GM23338 (cell line): Measurements from ENCODE around the gene PHF5A. TPM values are rescaled to one million over a fixed set of nuclear protein-coding genes. Genes with fewer than 3 reads are reported as not detected.

Experiments used
- ATAC-seq: fragments of 200-7000 bp; cut with Tn5 transposase; 3 replicates; pipeline ENCODE4 v1.9.1; 2020
- DNase-seq: peaks from one replicate; pipeline ENCODE4 v3.0.0-alpha.2; 2015; ENCODE audit warnings: low spot score
- H2AFZ ChIP-seq: fragments of 200-600 bp; sonication (generic); 2 replicates; pipeline ENCODE4 v1.8.0; 2016; ENCODE audit warnings: antibody characterized with exemption, mild to moderate bottlenecking, moderate library complexity
- H3F3A ChIP-seq: fragments of 200-600 bp; sonication (generic); replicated peaks from 2 replicates; pipeline ENCODE4 v1.8.0; 2017; ENCODE audit warnings: antibody characterized with exemption, mixed run types, low read depth
- H3K27ac ChIP-seq: fragments of 200-600 bp; sonication (generic); 2 replicates; pipeline ENCODE4 v1.6.1; 2016; ENCODE audit warnings: low read depth
- H3K27me3 ChIP-seq: fragments of 200-600 bp; sonication (generic); 2 replicates; pipeline ENCODE4 v1.8.0; 2016; ENCODE audit warnings: mild to moderate bottlenecking, mixed run types, moderate library complexity; ENCODE audit not compliant: insufficient read depth
- H3K36me3 ChIP-seq: fragments of 200-600 bp; sonication (generic); 2 replicates; pipeline ENCODE4 v1.8.0; 2016; ENCODE audit warnings: mild to moderate bottlenecking; ENCODE audit not compliant: insufficient read depth
- H3K4me1 ChIP-seq: fragments of 200-600 bp; sonication (generic); 2 replicates; pipeline ENCODE4 v1.8.0; 2016; ENCODE audit warnings: mild to moderate bottlenecking, moderate library complexity; ENCODE audit not compliant: insufficient read depth
- H3K4me2 ChIP-seq: fragments of 200-600 bp; sonication (generic); 2 replicates; pipeline ENCODE4 v1.7.1; 2017; ENCODE audit warnings: mixed run types
- H3K4me3 ChIP-seq: fragments of 200-600 bp; sonication (generic); 2 replicates; pipeline ENCODE4 v1.6.1; 2016; ENCODE audit warnings: mixed run types
- H3K79me2 ChIP-seq: fragments of 200-600 bp; sonication (generic); replicated peaks from 2 replicates; pipeline ENCODE4 v1.8.0; 2017; ENCODE audit warnings: mild to moderate bottlenecking; ENCODE audit not compliant: insufficient read depth
- H3K9me2 ChIP-seq: fragments of 200-600 bp; sonication (generic); 2 replicates; pipeline ENCODE4 v1.8.0; 2017; ENCODE audit not compliant: insufficient read depth
- H4K20me1 ChIP-seq: fragments of 200-600 bp; sonication (generic); replicated peaks from 2 replicates; pipeline ENCODE4 v1.8.0; 2017; ENCODE audit warnings: mild to moderate bottlenecking; ENCODE audit not compliant: insufficient read depth
- H3K27ac Mint-ChIP-seq: 2 replicates; pipeline ENCODE4 v1.8.0; 2020; ENCODE audit warnings: inconsistent platforms, mild to moderate bottlenecking, moderate library complexity, mixed read lengths
- H3K27me3 Mint-ChIP-seq: 3 replicates; pipeline ENCODE4 v1.8.0; 2022; ENCODE audit warnings: low read depth, mild to moderate bottlenecking, moderate library complexity, mixed read lengths, inconsistent platforms; ENCODE audit not compliant: insufficient read depth, poor library complexity
- H3K36me3 Mint-ChIP-seq: 3 replicates; pipeline ENCODE4 v1.8.0; 2021; ENCODE audit warnings: low read depth, mild to moderate bottlenecking, inconsistent platforms, moderate library complexity, mixed read lengths
- H3K4me1 Mint-ChIP-seq: 3 replicates; pipeline ENCODE4 v1.8.0; 2020; ENCODE audit warnings: mild to moderate bottlenecking, inconsistent platforms, mixed read lengths
- H3K4me3 Mint-ChIP-seq: 3 replicates; pipeline ENCODE4 v1.8.0; 2021; ENCODE audit warnings: moderate library complexity, mild to moderate bottlenecking, inconsistent platforms, mixed read lengths
- H3K9me3 Mint-ChIP-seq: 3 replicates; pipeline ENCODE4 v1.8.0; 2020; ENCODE audit warnings: moderate library complexity, mild to moderate bottlenecking, inconsistent platforms, mixed read lengths
- CREB1 ChIP-seq: fragments of 250-450 bp; sonication (Bioruptor Pico); IDR thresholded peaks from 2 replicates; pipeline ENCODE4 v1.5.0; 2020; ENCODE audit warnings: low read depth, mild to moderate bottlenecking, moderate library complexity
- CTCF ChIP-seq, 2 experiments: fragments of 200-600 bp in 1 of 2; sonication (generic) in 1 of 2; conservative IDR thresholded peaks; 2 replicates each; pipeline versions ENCODE4 v1.5.1 to v1.6.1; 2016 to 2017; ENCODE audit warnings: antibody characterized with exemption in 2 of 2, low read depth in 2 of 2, mild to moderate bottlenecking in 2 of 2, moderate library complexity in 1 of 2
- ETS1 ChIP-seq: IDR thresholded peaks from 2 replicates; pipeline ENCODE4 v1.6.1; 2016; ENCODE audit warnings: antibody characterized with exemption
- EZH2 ChIP-seq: fragments of 200-600 bp; sonication (generic); IDR thresholded peaks from one replicate; pipeline ENCODE4 v1.8.0; 2017; ENCODE audit warnings: antibody characterized with exemption, mild to moderate bottlenecking, low read depth; ENCODE audit not compliant: unreplicated experiment
- EZH2phosphoT487 ChIP-seq: fragments of 200-600 bp; sonication (generic); IDR thresholded peaks from one replicate; pipeline ENCODE4 v1.8.1; 2018; ENCODE audit warnings: antibody characterized with exemption; ENCODE audit not compliant: unreplicated experiment
- JUNB ChIP-seq: IDR thresholded peaks from one replicate; pipeline ENCODE4 v1.6.1; 2016; ENCODE audit warnings: antibody characterized with exemption; ENCODE audit not compliant: unreplicated experiment
- NANOG ChIP-seq: IDR thresholded peaks from 2 replicates; pipeline ENCODE4 v1.6.1; 2016; ENCODE audit warnings: antibody characterized with exemption, borderline replicate concordance
- POLR2AphosphoS5 ChIP-seq: IDR thresholded peaks from 2 replicates; pipeline ENCODE4 v1.6.1; 2016; ENCODE audit warnings: antibody characterized with exemption, low read depth
- STAT1 ChIP-seq: IDR thresholded peaks from one replicate; pipeline ENCODE4 v1.6.1; 2016; ENCODE audit warnings: antibody characterized with exemption; ENCODE audit not compliant: unreplicated experiment
- ZNF114 ChIP-seq: fragments of 250-450 bp; sonication (Bioruptor Pico); IDR thresholded peaks from 2 replicates; pipeline ENCODE4 v1.5.0; 2020; ENCODE audit warnings: mild to moderate bottlenecking, moderate library complexity
- ZNF331 ChIP-seq: fragments of 250-450 bp; sonication (Bioruptor Pico); IDR thresholded peaks from 2 replicates; pipeline ENCODE4 v1.5.0; 2020; ENCODE audit warnings: low read depth, mild to moderate bottlenecking, moderate library complexity
- polyA plus RNA-seq: library from polyadenylated mRNA; unstranded; fragments of >200 nt; fragmentation: Nextera tagmentation; extraction: Ambion mirVana; gene quantifications from 2 replicates; pipeline ENCODE4 v1.2.1, GENCODE V29; 2016
- total RNA-seq: library from RNA; depleted of rRNA; stranded (reverse); fragments of >200 nt; shearing (Covaris generic); gene quantifications from 2 replicates; pipeline ENCODE4 v1.2.3, GENCODE V29; 2014
- TF ChIP-seq, protein P1 (sequence below): IDR thresholded peaks from one replicate; pipeline ENCODE4 v1.6.1; 2018; ENCODE audit warnings: antibody characterized with exemption; ENCODE audit not compliant: unreplicated experiment
- TF ChIP-seq, protein P2 (sequence below): fragments of 250-450 bp; sonication (Bioruptor Pico); IDR thresholded peaks from 2 replicates; pipeline ENCODE4 v1.5.0; 2020; ENCODE audit warnings: mild to moderate bottlenecking, moderate library complexity

The PHF5A gene
- total and polyA plus RNA-seq, 2 experiments from 2014 or later: 49.4 to 115 TPM

DNA sequence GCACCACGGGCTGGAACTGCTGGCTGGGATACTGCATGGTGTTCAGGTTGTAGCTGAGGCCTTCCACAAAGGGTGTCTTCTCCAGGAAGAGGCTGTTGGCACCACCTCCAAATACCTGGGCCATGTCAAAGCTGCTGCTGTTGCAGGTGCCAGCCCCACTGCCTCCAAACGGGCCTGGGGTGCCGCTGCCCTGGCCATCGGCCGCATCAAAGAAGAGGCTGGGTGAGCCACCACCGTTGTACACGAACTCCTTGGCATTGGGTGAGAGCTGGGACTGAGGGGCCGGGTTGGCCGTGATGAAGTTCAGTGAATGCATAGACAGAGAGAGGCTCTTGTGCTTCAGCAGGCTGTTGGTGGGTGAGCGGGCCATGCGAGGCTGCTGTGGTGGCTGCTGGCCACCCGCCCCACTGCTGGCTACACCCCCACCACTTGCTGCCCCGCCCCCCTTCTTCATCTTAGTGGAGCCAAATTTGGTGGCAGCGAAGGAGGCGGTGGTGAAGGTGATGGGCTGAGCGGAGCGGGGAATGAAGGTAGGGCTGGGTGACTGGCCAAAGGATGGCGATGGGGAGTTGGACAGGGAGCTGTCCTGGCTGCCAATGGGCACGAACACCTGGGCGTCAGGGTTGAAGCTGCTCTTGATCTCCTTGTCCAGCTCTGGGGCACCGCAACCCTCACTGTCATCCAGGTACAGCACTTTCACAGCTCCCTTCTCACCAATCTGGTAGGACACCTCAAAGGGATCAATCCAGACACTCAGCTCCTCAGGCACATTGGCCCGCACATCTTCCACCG is 32.0 kb downstream of the PHF5A start:
- ATAC-seq: no peak
- no peak overlapping the region for H3K4me3 Mint-ChIP-seq
- H3K9me2 ChIP-seq: no peaks in the 10 kb centered on the region
- H3K27me3 Mint-ChIP-seq: no peaks in the 10 kb centered on the region
- no peak overlapping the region for H3K4me2 ChIP-seq
- no peak overlapping the region for H3K4me3 ChIP-seq
- H3K79me2 ChIP-seq: peaks cover 65% of the 10 kb centered on the region
- H3K27ac Mint-ChIP-seq: no peak overlapping the region
- H2AFZ ChIP-seq: no peak overlapping the region
- peaks cover 30% of the 10 kb centered on the region; the same call in 1 of the 2 replicates for H3F3A ChIP-seq
- no peaks in the 10 kb centered on the region; the same call in 2 of the 3 replicates for H3K9me3 Mint-ChIP-seq
- H3K36me3 Mint-ChIP-seq: peaks cover 52% of the 10 kb centered on the region
- no peaks in the 10 kb centered on the region; the same call in 2 of the 3 replicates for H3K4me1 Mint-ChIP-seq
- peaks cover 29% of the 10 kb centered on the region for H3K36me3 ChIP-seq
- no peak overlapping the region for H3K27ac ChIP-seq
- DNase-seq: no peak
- no peaks in the 10 kb centered on the region for H3K4me1 ChIP-seq
- H4K20me1 ChIP-seq: peaks cover 48% of the 10 kb centered on the region
- no peaks in the 10 kb centered on the region for H3K27me3 ChIP-seq
- TF ChIP-seq, protein P1, sequence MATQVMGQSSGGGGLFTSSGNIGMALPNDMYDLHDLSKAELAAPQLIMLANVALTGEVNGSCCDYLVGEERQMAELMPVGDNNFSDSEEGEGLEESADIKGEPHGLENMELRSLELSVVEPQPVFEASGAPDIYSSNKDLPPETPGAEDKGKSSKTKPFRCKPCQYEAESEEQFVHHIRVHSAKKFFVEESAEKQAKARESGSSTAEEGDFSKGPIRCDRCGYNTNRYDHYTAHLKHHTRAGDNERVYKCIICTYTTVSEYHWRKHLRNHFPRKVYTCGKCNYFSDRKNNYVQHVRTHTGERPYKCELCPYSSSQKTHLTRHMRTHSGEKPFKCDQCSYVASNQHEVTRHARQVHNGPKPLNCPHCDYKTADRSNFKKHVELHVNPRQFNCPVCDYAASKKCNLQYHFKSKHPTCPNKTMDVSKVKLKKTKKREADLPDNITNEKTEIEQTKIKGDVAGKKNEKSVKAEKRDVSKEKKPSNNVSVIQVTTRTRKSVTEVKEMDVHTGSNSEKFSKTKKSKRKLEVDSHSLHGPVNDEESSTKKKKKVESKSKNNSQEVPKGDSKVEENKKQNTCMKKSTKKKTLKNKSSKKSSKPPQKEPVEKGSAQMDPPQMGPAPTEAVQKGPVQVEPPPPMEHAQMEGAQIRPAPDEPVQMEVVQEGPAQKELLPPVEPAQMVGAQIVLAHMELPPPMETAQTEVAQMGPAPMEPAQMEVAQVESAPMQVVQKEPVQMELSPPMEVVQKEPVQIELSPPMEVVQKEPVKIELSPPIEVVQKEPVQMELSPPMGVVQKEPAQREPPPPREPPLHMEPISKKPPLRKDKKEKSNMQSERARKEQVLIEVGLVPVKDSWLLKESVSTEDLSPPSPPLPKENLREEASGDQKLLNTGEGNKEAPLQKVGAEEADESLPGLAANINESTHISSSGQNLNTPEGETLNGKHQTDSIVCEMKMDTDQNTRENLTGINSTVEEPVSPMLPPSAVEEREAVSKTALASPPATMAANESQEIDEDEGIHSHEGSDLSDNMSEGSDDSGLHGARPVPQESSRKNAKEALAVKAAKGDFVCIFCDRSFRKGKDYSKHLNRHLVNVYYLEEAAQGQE: no peak
- TF ChIP-seq JUNB: no peak
- TF ChIP-seq EZH2: no peak
- no peak for TF ChIP-seq CREB1
- TF ChIP-seq POLR2AphosphoS5: no peak
- no peak for TF ChIP-seq NANOG
- no peak for TF ChIP-seq EZH2phosphoT487
- TF ChIP-seq, protein P2, sequence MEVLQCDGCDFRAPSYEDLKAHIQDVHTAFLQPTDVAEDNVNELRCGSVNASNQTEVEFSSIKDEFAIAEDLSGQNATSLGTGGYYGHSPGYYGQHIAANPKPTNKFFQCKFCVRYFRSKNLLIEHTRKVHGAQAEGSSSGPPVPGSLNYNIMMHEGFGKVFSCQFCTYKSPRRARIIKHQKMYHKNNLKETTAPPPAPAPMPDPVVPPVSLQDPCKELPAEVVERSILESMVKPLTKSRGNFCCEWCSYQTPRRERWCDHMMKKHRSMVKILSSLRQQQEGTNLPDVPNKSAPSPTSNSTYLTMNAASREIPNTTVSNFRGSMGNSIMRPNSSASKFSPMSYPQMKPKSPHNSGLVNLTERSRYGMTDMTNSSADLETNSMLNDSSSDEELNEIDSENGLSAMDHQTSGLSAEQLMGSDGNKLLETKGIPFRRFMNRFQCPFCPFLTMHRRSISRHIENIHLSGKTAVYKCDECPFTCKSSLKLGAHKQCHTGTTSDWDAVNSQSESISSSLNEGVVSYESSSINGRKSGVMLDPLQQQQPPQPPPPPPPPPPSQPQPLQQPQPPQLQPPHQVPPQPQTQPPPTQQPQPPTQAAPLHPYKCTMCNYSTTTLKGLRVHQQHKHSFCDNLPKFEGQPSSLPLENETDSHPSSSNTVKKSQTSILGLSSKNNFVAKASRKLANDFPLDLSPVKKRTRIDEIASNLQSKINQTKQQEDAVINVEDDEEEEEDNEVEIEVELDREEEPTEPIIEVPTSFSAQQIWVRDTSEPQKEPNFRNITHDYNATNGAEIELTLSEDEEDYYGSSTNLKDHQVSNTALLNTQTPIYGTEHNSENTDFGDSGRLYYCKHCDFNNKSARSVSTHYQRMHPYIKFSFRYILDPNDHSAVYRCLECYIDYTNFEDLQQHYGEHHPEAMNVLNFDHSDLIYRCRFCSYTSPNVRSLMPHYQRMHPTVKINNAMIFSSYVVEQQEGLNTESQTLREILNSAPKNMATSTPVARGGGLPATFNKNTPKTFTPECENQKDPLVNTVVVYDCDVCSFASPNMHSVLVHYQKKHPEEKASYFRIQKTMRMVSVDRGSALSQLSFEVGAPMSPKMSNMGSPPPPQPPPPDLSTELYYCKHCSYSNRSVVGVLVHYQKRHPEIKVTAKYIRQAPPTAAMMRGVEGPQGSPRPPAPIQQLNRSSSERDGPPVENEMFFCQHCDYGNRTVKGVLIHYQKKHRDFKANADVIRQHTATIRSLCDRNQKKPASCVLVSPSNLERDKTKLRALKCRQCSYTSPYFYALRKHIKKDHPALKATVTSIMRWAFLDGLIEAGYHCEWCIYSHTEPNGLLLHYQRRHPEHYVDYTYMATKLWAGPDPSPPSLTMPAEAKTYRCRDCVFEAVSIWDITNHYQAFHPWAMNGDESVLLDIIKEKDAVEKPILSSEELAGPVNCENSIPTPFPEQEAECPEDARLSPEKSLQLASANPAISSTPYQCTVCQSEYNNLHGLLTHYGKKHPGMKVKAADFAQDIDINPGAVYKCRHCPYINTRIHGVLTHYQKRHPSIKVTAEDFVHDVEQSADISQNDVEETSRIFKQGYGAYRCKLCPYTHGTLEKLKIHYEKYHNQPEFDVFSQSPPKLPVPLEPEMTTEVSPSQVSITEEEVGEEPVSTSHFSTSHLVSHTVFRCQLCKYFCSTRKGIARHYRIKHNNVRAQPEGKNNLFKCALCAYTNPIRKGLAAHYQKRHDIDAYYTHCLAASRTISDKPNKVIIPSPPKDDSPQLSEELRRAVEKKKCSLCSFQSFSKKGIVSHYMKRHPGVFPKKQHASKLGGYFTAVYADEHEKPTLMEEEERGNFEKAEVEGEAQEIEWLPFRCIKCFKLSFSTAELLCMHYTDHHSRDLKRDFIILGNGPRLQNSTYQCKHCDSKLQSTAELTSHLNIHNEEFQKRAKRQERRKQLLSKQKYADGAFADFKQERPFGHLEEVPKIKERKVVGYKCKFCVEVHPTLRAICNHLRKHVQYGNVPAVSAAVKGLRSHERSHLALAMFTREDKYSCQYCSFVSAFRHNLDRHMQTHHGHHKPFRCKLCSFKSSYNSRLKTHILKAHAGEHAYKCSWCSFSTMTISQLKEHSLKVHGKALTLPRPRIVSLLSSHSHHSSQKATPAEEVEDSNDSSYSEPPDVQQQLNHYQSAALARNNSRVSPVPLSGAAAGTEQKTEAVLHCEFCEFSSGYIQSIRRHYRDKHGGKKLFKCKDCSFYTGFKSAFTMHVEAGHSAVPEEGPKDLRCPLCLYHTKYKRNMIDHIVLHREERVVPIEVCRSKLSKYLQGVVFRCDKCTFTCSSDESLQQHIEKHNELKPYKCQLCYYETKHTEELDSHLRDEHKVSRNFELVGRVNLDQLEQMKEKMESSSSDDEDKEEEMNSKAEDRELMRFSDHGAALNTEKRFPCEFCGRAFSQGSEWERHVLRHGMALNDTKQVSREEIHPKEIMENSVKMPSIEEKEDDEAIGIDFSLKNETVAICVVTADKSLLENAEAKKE (CRISPR knock-in tag): no peak
- TF ChIP-seq CTCF (conservative IDR thresholded peaks at IDR 0.05; ENCODE audit: low read depth in 2 of 2): no peak
- TF ChIP-seq ZNF114 (CRISPR knock-in tag): no peak
- no peak for TF ChIP-seq ZNF331 (CRISPR knock-in tag)
- no peak for TF ChIP-seq STAT1
- no peak for TF ChIP-seq ETS1
